GM12878 (cell line): Measurements from ENCODE around the gene C19orf47. TPM values are rescaled to one million over a fixed set of nuclear protein-coding genes. Genes with fewer than 3 reads are reported as not detected.

Experiments
- ATAC-seq: fragments of 200-7000 bp; cut with Tn5 transposase; 3 replicates; pipeline ENCODE4 v1.9.1; 2020; ENCODE audit warnings: mild to moderate bottlenecking, moderate library complexity
- BruUV-seq: library from RNA; stranded (reverse); fragments of 400-500 nt; replicated peaks from 2 replicates; lab custom pipeline; 2021; lab: Mats Ljungman, UMichigan
- CTCF ChIA-PET: fragments of 300-600 bp; sonication (Branson Sonifier 250); formaldehyde crosslinking; extraction: SDS; loops from one replicate; lab custom pipeline; 2021; ENCODE audit warnings: inconsistent platforms; lab: Yijun Ruan, JAX
- POLR2A ChIA-PET: fragments of 350-600 bp; formaldehyde crosslinking; extraction: SDS; loops from one replicate; lab custom pipeline; 2021; ENCODE audit warnings: inconsistent platforms; lab: Charles Lee
- RAD21 ChIA-PET: fragments of 300-600 bp; sonication (Branson Sonifier 250); formaldehyde crosslinking; loops from one replicate; lab custom pipeline; 2023; ENCODE audit warnings: antibody characterized with exemption; ENCODE audit not compliant: unreplicated experiment; lab: Charles Lee
- SMC1A ChIA-PET: fragments of 300-600 bp; sonication (Branson Sonifier 250); formaldehyde crosslinking; loops from one replicate; lab custom pipeline; 2023; ENCODE audit not compliant: unreplicated experiment, uncharacterized antibody; lab: Charles Lee
- DNase-seq: peaks from one replicate; pipeline ENCODE4 v3.0.0-alpha.2; 2011; ENCODE audit warnings: low read depth, low spot score
- FAIRE-seq: peaks from 3 replicates; lab custom pipeline; 2011; peaks lifted over from hg19 to GRCh38; lab: Jason Lieb, UNC
- H2AFZ ChIP-seq: 2 replicates; pipeline ENCODE4 v1.6.0; 2011; ENCODE audit warnings: low read depth, low read length, control low read depth; ENCODE audit not compliant: control insufficient read depth
- H3K27ac ChIP-seq: 2 replicates; pipeline ENCODE4 v1.5.1; 2011; ENCODE audit warnings: control low read depth; ENCODE audit not compliant: control insufficient read depth, insufficient read depth
- H3K27me3 ChIP-seq, 2 experiments: replicated peaks in 1 of 2; 2 replicates each; pipeline versions ENCODE4 v1.6.0 to v1.6.1; 2011; ENCODE audit warnings: low read length in 1 of 2; ENCODE audit not compliant: control insufficient read depth in 2 of 2, insufficient read depth in 2 of 2
- H3K36me3 ChIP-seq, 2 experiments: 2 replicates each; pipeline ENCODE4 v1.5.1; 2011; ENCODE audit warnings: low read length in 1 of 2; ENCODE audit not compliant: control insufficient read depth in 2 of 2, insufficient read depth in 2 of 2
- H3K4me1 ChIP-seq: 2 replicates; pipeline ENCODE4 v1.6.1; 2011; ENCODE audit warnings: mild to moderate bottlenecking, low read length, moderate library complexity, mixed read lengths; ENCODE audit not compliant: control insufficient read depth, insufficient read depth
- H3K4me2 ChIP-seq: 2 replicates; pipeline ENCODE4 v1.6.0; 2011; ENCODE audit warnings: control low read depth; ENCODE audit not compliant: control insufficient read depth, insufficient read depth
- H3K4me3 ChIP-seq: fragments of 200-600 bp; sonication (generic); 2 replicates; pipeline ENCODE4 v1.5.1; 2016
- H3K79me2 ChIP-seq: 2 replicates; pipeline ENCODE4 v1.6.0; 2011; ENCODE audit warnings: low read length; ENCODE audit not compliant: control insufficient read depth, insufficient read depth
- H3K9ac ChIP-seq: 2 replicates; pipeline ENCODE4 v1.8.0; 2011; ENCODE audit warnings: low read length, control low read depth, mixed read lengths; ENCODE audit not compliant: control insufficient read depth, insufficient read depth
- H3K9me3 ChIP-seq: replicated peaks from 3 replicates; pipeline ENCODE4 v1.5.1; 2011; ENCODE audit warnings: mild to moderate bottlenecking, low read length; ENCODE audit not compliant: control insufficient read depth, insufficient read depth
- H4K20me1 ChIP-seq: 2 replicates; pipeline ENCODE4 v1.6.0; 2011; ENCODE audit not compliant: control insufficient read depth, insufficient read depth
- FOXK2 ChIP-seq: fragments of 450-650 bp; IDR thresholded peaks from 2 replicates; pipeline ENCODE4 v1.6.1; 2017; ENCODE audit warnings: mild to moderate bottlenecking, moderate library complexity
- IRF4 ChIP-seq: IDR thresholded peaks from 2 replicates; pipeline ENCODE4 v1.6.1; 2011; ENCODE audit warnings: low read depth, low read length
- JUND ChIP-seq: IDR thresholded peaks from 2 replicates; pipeline ENCODE4 v1.6.1; 2012; ENCODE audit warnings: low read depth, mild to moderate bottlenecking, low read length, improper control_type of control experiment, moderate library complexity
- SMAD5 ChIP-seq: IDR thresholded peaks from 2 replicates; pipeline ENCODE4 v1.6.1; 2016; ENCODE audit warnings: antibody characterized with exemption, low read depth
- SUPT20H ChIP-seq: IDR thresholded peaks from 2 replicates; pipeline ENCODE4 v1.6.1; 2011; ENCODE audit warnings: low read depth, mild to moderate bottlenecking, low read length, moderate library complexity, borderline replicate concordance; ENCODE audit not compliant: control insufficient read depth
- whole genome bisulfite sequencing: methylation state at CpG from one replicate; pipeline ENCODE4 v1.1.6; 2016; ENCODE audit warnings: low lambda C conversion rate; ENCODE audit not compliant: insufficient replicate concordance, insufficient coverage; ENCODE audit errors: missing lambda C conversion rate; 5-methylcytosine and 5-hydroxymethylcytosine counted together
- in situ Hi-C: fragments of 300-500 bp; cut with MboI; formaldehyde crosslinking; loops from 9 replicates; pipeline ENCODE4 v1.14.3; 2018; ENCODE audit warnings: mixed read lengths
- intact Hi-C: fragments of 100-400 bp; cut with micrococcal nuclease; formaldehyde crosslinking; loops from one replicate; pipeline ENCODE4 v1.14.2; 2022; ENCODE audit not compliant: unreplicated experiment
- polyA plus RNA-seq, 11 experiments: library from polyadenylated mRNA; depleted of rRNA in 4 of 11; unstranded in 6 of 11; stranded (reverse) in 5 of 11; fragments of >200 nt; fragmentation: Nextera tagmentation in 4 of 11; fragmentation: Illumina TruSeq in 1 of 11; extraction: Ambion mirVana in 4 of 11; extraction: Trizol in 1 of 11; gene quantifications; 1 replicate in 1 of 11; 2 replicates in 10 of 11; pipeline versions ENCODE4 v1.2.1 to v1.2.3, GENCODE V29; 2011 to 2016; ENCODE audit warnings: inconsistent platforms in 2 of 11, missing spikeins in 2 of 11, low read depth in 1 of 11
- total RNA-seq, 4 experiments: library from RNA; depleted of rRNA in 3 of 4; stranded (reverse); fragments of >200 nt in 3 of 4; fragmentation: Illumina TruSeq in 1 of 4; extraction: Trizol in 1 of 4; gene quantifications; 2 replicates each; pipeline versions ENCODE4 v1.2.1 to v1.2.3, GENCODE V29; 2013 to 2021
- TF ChIP-seq, protein P1 (sequence below): fragments of 450-650 bp; conservative IDR thresholded peaks from 2 replicates; pipeline ENCODE4 v1.6.1; 2017; ENCODE audit warnings: mild to moderate bottlenecking, moderate library complexity
- TF ChIP-seq, protein P2 (sequence below): fragments of 450-650 bp; IDR thresholded peaks from 2 replicates; pipeline ENCODE4 v1.6.1; 2017; ENCODE audit warnings: borderline replicate concordance
- TF ChIP-seq, protein P3 (sequence below): IDR thresholded peaks from 2 replicates; pipeline ENCODE4 v1.6.1; 2012; ENCODE audit warnings: low read length, inconsistent platforms

C19orf47 gene
- total and polyA plus RNA-seq, 10 of the 15 experiments (the other 5 are each of a cell fraction or from before 2014, with no cell fraction given): 0.11 to 29.1 (median 20.2) TPM

DNA sequence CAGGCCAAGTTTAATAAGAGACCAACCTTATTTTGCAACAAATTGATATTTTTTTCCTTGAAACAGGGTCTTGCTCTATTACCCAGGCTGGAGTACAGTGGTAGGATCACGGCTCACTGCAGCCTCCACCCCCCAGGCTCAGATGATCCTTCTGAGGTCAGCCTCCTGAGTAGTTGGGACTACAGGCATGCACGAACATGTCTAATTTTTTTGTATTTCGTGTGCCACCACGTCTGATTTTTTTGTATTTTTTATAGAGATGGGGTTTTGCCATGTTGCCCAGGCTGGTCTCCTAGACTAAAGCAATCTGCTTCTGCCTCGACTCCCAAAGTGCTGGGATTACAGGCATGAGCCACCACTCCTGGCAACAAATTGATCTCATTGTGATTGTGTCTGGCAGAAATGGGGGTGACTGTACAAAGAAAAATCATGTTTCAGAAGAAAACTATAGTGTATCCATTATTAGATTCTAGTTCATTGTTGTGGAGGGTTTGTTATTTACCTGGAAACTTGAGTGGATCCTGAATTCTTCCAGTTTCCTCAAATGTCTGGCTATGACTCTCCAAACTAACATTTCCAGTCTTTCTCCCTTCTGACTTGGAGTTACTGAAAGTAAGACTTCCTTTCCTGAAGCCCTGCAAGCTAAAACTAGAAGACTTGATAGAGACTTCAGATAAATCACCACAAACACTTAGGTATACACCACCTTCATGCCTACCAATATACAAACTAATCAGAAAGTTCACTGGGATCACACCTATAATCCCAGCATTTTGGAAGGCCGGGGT, 45.8 kb downstream of the C19orf47 start:
- Histone ChIP-seq H3K4me3 (no peak overlapping the region), H3K27ac (no peak overlapping the region; the same call in 1 of the 2 replicates), H3K79me2 (no peaks in the 10 kb centered on the region), H3K36me3 (no peaks in the 10 kb centered on the region), H3K4me1 (no peaks in the 10 kb centered on the region), H3K27me3 (no peaks in the 10 kb centered on the region), H2AFZ (no peak overlapping the region), H3K4me2 (no peak overlapping the region), H4K20me1 (no peaks in the 10 kb centered on the region), H3K9me3 (no peaks in the 10 kb centered on the region), H3K9ac (no peak overlapping the region)
- ChIA-PET CTCF (no interaction called here), SMC1A (interaction anchor here (1.6 kb wide), 1 partner anchor 321 kb away, joined by 4 read pairs; no protein-coding TSS in a partner anchor), POLR2A (interaction anchor here (0.5 to 0.6 kb wide), 3 partner anchors 102 to 220 kb away, joined by 3 to 4 read pairs (median 3); no protein-coding TSS in a partner anchor), RAD21 (no interaction called here)
- WGBS: 69% methylated on average over 6 of the region's 6 CpGs
- in situ Hi-C loops (loop anchor here (10.0 kb wide), 1 partner anchor 302 kb away; the partner anchor contains the start of gene LTBP4), intact Hi-C loops (no loop called here)
- no peak for DNase-seq
- FAIRE-seq: no peak
- ATAC-seq: no peak
- TF ChIP-seq SMAD5 (no peak), JUND (no peak), SUPT20H (no peak), FOXK2 (no peak), IRF4 (no peak)
- TF ChIP-seq, protein P1, sequence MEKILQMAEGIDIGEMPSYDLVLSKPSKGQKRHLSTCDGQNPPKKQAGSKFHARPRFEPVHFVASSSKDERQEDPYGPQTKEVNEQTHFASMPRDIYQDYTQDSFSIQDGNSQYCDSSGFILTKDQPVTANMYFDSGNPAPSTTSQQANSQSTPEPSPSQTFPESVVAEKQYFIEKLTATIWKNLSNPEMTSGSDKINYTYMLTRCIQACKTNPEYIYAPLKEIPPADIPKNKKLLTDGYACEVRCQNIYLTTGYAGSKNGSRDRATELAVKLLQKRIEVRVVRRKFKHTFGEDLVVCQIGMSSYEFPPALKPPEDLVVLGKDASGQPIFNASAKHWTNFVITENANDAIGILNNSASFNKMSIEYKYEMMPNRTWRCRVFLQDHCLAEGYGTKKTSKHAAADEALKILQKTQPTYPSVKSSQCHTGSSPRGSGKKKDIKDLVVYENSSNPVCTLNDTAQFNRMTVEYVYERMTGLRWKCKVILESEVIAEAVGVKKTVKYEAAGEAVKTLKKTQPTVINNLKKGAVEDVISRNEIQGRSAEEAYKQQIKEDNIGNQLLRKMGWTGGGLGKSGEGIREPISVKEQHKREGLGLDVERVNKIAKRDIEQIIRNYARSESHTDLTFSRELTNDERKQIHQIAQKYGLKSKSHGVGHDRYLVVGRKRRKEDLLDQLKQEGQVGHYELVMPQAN: no peak
- TF ChIP-seq, protein P2, sequence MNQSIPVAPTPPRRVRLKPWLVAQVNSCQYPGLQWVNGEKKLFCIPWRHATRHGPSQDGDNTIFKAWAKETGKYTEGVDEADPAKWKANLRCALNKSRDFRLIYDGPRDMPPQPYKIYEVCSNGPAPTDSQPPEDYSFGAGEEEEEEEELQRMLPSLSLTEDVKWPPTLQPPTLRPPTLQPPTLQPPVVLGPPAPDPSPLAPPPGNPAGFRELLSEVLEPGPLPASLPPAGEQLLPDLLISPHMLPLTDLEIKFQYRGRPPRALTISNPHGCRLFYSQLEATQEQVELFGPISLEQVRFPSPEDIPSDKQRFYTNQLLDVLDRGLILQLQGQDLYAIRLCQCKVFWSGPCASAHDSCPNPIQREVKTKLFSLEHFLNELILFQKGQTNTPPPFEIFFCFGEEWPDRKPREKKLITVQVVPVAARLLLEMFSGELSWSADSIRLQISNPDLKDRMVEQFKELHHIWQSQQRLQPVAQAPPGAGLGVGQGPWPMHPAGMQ: no peak
- TF ChIP-seq, protein P3, sequence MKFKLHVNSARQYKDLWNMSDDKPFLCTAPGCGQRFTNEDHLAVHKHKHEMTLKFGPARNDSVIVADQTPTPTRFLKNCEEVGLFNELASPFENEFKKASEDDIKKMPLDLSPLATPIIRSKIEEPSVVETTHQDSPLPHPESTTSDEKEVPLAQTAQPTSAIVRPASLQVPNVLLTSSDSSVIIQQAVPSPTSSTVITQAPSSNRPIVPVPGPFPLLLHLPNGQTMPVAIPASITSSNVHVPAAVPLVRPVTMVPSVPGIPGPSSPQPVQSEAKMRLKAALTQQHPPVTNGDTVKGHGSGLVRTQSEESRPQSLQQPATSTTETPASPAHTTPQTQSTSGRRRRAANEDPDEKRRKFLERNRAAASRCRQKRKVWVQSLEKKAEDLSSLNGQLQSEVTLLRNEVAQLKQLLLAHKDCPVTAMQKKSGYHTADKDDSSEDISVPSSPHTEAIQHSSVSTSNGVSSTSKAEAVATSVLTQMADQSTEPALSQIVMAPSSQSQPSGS: no peak
- no TSS peak for BruUV-seq
